ENCODE results near the gene GFRA4.

The GFRA4 gene

GRCh38 chr20:3629893-3630292 lies 33.3 kb downstream of the GFRA4 start:
- Histone ChIP-seq H3K4me1 (no peaks in the 10 kb centered on the region), H3K4me3 (no peak overlapping the region), H3K36me3 (peaks cover 16 to 62% (median 26%) of the 10 kb centered on the region in 3 donors), H3K27me3 (no peaks in the 10 kb centered on the region), H3K27ac (no peak overlapping the region), H3K9me3 (no peaks in the 10 kb centered on the region)
- no peak for DNase-seq
- TF ChIP-seq CTCF (IDR thresholded peaks at IDR 0.05): no peak
- intact Hi-C loops (cut with DNase I; ENCODE audit: low total_unique reads): no loop called here

GRCh38 chr20:3628502-3629314 lies 34.5 kb downstream of the GFRA4 start:
- no peak for DNase-seq
- Histone ChIP-seq H3K27ac (no peak overlapping the region), H3K27me3 (no peaks in the 10 kb centered on the region), H3K36me3 (peaks cover 16 to 63% (median 19%) of the 10 kb centered on the region in 3 donors), H3K4me1 (no peaks in the 10 kb centered on the region), H3K4me3 (no peak overlapping the region), H3K9me3 (no peaks in the 10 kb centered on the region)
- no peak for TF ChIP-seq CTCF (IDR thresholded peaks at IDR 0.05)
- intact Hi-C loops (cut with DNase I; ENCODE audit: low total_unique reads): no loop called here

- Histone ChIP-seq H3K36me3 (peaks cover 14 to 61% (median 16%) of the 10 kb centered on the region in 3 donors), H3K27ac (no peak overlapping the region), H3K9me3 (no peaks in the 10 kb centered on the region), H3K4me3 (no peak overlapping the region), H3K4me1 (no peaks in the 10 kb centered on the region), H3K27me3 (no peaks in the 10 kb centered on the region)
- DNase-seq: no peak
- intact Hi-C loops (cut with DNase I; ENCODE audit: low total_unique reads): no loop called here
- no peak for TF ChIP-seq CTCF (IDR thresholded peaks at IDR 0.05)
Measured at GRCh38 chr20:3627476-3627875, 35.7 kb downstream of the GFRA4 start.

GRCh38 chr20:3622406-3622805 lies 40.8 kb downstream of the GFRA4 start:
- no peaks in the 10 kb centered on the region for H3K4me1 ChIP-seq
- DNase-seq: no peak
- H3K4me3 ChIP-seq: no peak overlapping the region
- no peaks in the 10 kb centered on the region for H3K27me3 ChIP-seq
- no peak for TF ChIP-seq CTCF (IDR thresholded peaks at IDR 0.05)
- no peak overlapping the region for H3K27ac ChIP-seq
- peaks cover 0 to 40% (median 11%) of the 10 kb centered on the region in 3 donors for H3K36me3 ChIP-seq
- intact Hi-C loops (cut with DNase I; ENCODE audit: low total_unique reads): no loop called here
- no peaks in the 10 kb centered on the region for H3K9me3 ChIP-seq

- Histone ChIP-seq H3K27ac (no peak overlapping the region), H3K27me3 (no peaks in the 10 kb centered on the region), H3K9me3 (no peaks in the 10 kb centered on the region), H3K4me1 (no peaks in the 10 kb centered on the region), H3K36me3 (peaks cover 4 to 38% (median 7%) of the 10 kb centered on the region in 3 donors), H3K4me3 (no peak overlapping the region)
- no peak for TF ChIP-seq CTCF (IDR thresholded peaks at IDR 0.05)
- no peak for DNase-seq
- intact Hi-C loops (cut with DNase I; ENCODE audit: low total_unique reads): no loop called here
Measured at GRCh38 chr20:3621111-3621510, 42.1 kb downstream of the GFRA4 start.

All from tibial artery (tissue), 4 donors.